KMS-11 (cell line): ENCODE results near the gene TMEM38A.

ENCODE experiments used
- H2AFZ ChIP-seq: fragments of 200-600 bp; sonication (generic); 2 replicates; pipeline ENCODE4 v1.6.1; 2016; ENCODE audit warnings: antibody characterized with exemption, mixed run types, low read depth
- H3K27ac ChIP-seq: fragments of 200-600 bp; sonication (generic); 2 replicates; pipeline ENCODE4 v1.6.1; 2016; ENCODE audit warnings: mild to moderate bottlenecking, mixed run types
- H3K27me3 ChIP-seq: fragments of 200-600 bp; sonication (generic); 2 replicates; pipeline ENCODE4 v1.6.1; 2017; ENCODE audit warnings: mild to moderate bottlenecking, low read depth, mixed run types, moderate library complexity; ENCODE audit not compliant: insufficient read depth
- H3K36me3 ChIP-seq: fragments of 200-600 bp; sonication (generic); 2 replicates; pipeline ENCODE4 v1.6.1; 2017; ENCODE audit warnings: mild to moderate bottlenecking, mixed run types; ENCODE audit not compliant: insufficient read depth
- H3K4me1 ChIP-seq: fragments of 200-600 bp; sonication (generic); 2 replicates; pipeline ENCODE4 v1.6.1; 2016; ENCODE audit warnings: mild to moderate bottlenecking, low read depth, mixed run types; ENCODE audit not compliant: poor library complexity, severe bottlenecking
- H3K4me2 ChIP-seq: fragments of 200-600 bp; sonication (generic); 2 replicates; pipeline ENCODE4 v1.7.0; 2016; ENCODE audit warnings: mild to moderate bottlenecking, mixed run types
- H3K4me3 ChIP-seq: fragments of 200-600 bp; sonication (generic); IDR thresholded peaks from 2 replicates; pipeline ENCODE4 v1.6.1; 2017; ENCODE audit warnings: low read depth, low read length, mixed read lengths; ENCODE audit not compliant: insufficient read depth
- H3K79me2 ChIP-seq: fragments of 200-600 bp; sonication (generic); 2 replicates; pipeline ENCODE4 v1.6.1; 2016; ENCODE audit warnings: low read depth, mixed run types; ENCODE audit not compliant: insufficient read depth
- H3K9ac ChIP-seq: fragments of 200-600 bp; sonication (generic); 2 replicates; pipeline ENCODE4 v1.6.1; 2016; ENCODE audit warnings: mild to moderate bottlenecking, mixed run types
- H4K20me1 ChIP-seq: fragments of 200-600 bp; sonication (generic); 2 replicates; pipeline ENCODE4 v1.6.1; 2016; ENCODE audit warnings: mild to moderate bottlenecking, mixed run types; ENCODE audit not compliant: insufficient read depth
- TF ChIP-seq, protein P1 (sequence below): fragments of 200-600 bp; sonication (generic); conservative IDR thresholded peaks from 2 replicates; pipeline ENCODE4 v1.6.1; 2017; ENCODE audit warnings: low read depth, mild to moderate bottlenecking, antibody characterized with exemption, low read length, moderate library complexity, mixed read lengths

TMEM38A gene

GRCh38 chr19:16621165-16621800 is 39.7 kb upstream of the TMEM38A start:
- Histone ChIP-seq H3K4me1 (peaks cover 44% of the 10 kb centered on the region), H3K27me3 (no peaks in the 10 kb centered on the region), H3K27ac (no peak overlapping the region), H3K4me3 (no peak overlapping the region), H3K4me2 (no peak overlapping the region), H4K20me1 (peaks cover 52% of the 10 kb centered on the region), H3K79me2 (peaks cover 100% of the 10 kb centered on the region), H2AFZ (no peak overlapping the region), H3K36me3 (no peaks in the 10 kb centered on the region), H3K9ac (no peak overlapping the region)
- TF ChIP-seq, protein P1, sequence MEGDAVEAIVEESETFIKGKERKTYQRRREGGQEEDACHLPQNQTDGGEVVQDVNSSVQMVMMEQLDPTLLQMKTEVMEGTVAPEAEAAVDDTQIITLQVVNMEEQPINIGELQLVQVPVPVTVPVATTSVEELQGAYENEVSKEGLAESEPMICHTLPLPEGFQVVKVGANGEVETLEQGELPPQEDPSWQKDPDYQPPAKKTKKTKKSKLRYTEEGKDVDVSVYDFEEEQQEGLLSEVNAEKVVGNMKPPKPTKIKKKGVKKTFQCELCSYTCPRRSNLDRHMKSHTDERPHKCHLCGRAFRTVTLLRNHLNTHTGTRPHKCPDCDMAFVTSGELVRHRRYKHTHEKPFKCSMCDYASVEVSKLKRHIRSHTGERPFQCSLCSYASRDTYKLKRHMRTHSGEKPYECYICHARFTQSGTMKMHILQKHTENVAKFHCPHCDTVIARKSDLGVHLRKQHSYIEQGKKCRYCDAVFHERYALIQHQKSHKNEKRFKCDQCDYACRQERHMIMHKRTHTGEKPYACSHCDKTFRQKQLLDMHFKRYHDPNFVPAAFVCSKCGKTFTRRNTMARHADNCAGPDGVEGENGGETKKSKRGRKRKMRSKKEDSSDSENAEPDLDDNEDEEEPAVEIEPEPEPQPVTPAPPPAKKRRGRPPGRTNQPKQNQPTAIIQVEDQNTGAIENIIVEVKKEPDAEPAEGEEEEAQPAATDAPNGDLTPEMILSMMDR = no peak

DNA sequence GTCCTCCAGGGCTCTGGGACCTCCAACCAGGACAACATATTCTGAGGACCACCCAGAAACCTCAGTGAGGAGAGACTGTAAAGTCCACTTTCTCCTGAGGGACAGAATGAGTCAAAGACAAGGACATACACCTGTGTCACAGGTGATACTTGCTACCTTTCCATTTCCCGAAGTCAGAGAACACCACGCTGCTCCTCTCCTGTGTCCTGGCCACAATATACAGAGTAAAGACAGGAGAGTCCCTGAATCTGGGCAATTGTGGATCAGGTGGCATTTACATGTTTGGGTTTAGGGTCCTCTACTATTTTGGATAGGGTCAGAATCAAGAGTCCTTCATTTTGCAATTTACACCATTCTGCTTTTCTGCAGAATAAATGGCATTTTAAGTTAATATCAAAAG is 37.9 kb upstream of the TMEM38A start:
- no peaks in the 10 kb centered on the region for H3K36me3 ChIP-seq
- no peak overlapping the region for H3K27ac ChIP-seq

DNA sequence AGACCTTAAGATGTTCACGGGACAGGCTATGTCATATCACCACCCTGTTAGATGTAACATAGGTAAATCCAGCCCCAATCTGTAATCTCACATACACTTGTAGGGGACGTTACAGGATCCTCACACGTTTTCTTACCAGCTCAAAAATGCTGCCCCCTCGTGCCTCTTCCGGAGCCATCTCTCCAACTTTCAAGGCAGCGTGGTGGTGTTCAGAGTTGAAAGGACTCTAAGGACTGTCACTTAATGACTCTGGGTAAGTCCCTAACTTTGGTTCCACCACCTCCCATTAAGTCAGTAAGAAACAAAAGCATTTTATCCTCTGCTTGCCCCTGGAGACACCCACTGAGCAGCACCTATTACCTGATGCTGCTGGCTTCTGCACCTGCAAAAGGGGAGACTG is 37.4 kb upstream of the TMEM38A start:
- Histone ChIP-seq H4K20me1 (peaks cover 42% of the 10 kb centered on the region), H3K4me3 (no peak overlapping the region), H3K36me3 (no peaks in the 10 kb centered on the region), H3K9ac (no peak overlapping the region), H3K4me1 (peaks cover 41% of the 10 kb centered on the region), H2AFZ (no peak overlapping the region), H3K4me2 (no peak overlapping the region), H3K27me3 (no peaks in the 10 kb centered on the region), H3K79me2 (peaks cover 92% of the 10 kb centered on the region), H3K27ac (no peak overlapping the region)
- TF ChIP-seq, protein P1 = no peak

More for the DNA sequence above, 37.9 kb upstream of the TMEM38A start:
- no peak overlapping the region for H3K9ac ChIP-seq
- peaks cover 41% of the 10 kb centered on the region for H3K4me1 ChIP-seq
- H2AFZ ChIP-seq = no peak overlapping the region
- no peak overlapping the region for H3K4me2 ChIP-seq
- H4K20me1 ChIP-seq = peaks cover 42% of the 10 kb centered on the region
- TF ChIP-seq, protein P1 = no peak
- no peaks in the 10 kb centered on the region for H3K27me3 ChIP-seq
- H3K4me3 ChIP-seq = no peak overlapping the region
- peaks cover 97% of the 10 kb centered on the region for H3K79me2 ChIP-seq

DNA sequence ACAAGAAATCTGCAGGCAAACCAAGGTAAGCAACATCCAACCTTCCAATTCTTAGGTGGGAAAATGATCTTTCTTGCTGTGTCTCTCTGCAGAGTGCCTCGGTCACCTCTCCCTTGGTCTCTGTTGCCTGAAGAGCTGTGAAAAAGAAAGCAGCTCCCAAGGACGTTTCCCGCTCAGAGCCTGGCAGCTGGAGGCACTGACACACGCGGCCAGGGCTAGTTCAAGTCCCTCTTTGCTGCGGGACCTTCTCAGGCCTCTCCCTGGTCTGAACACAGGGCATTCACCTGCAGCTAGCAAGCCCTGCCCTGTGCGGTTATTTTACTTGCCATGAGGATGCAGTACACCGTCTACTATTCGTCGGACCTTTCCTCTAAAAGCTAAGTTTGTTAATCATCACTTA is 36.7 kb upstream of the TMEM38A start:
- H2AFZ ChIP-seq = no peak overlapping the region
- H3K79me2 ChIP-seq = peaks cover 85% of the 10 kb centered on the region
- TF ChIP-seq, protein P1 = no peak
- no peak overlapping the region for H3K4me2 ChIP-seq
- H3K27ac ChIP-seq = no peak overlapping the region
- no peaks in the 10 kb centered on the region for H3K27me3 ChIP-seq
- peaks cover 38% of the 10 kb centered on the region for H4K20me1 ChIP-seq
- H3K9ac ChIP-seq = no peak overlapping the region
- peaks cover 42% of the 10 kb centered on the region for H3K4me1 ChIP-seq
- no peak overlapping the region for H3K4me3 ChIP-seq
- H3K36me3 ChIP-seq = no peaks in the 10 kb centered on the region
